Adipose tissue (tissue), 3 donors: ENCODE measurements around the gene NDUFAF8. TPM values are rescaled to one million over a fixed set of nuclear protein-coding genes. Genes with fewer than 3 reads are reported as not detected.

Experiments
- H3K27ac ChIP-seq: one replicate; pipeline ENCODE4 v1.5.1; 2013; ENCODE audit warnings: low read depth, low read length
- WGBS, 3 donors: extraction: QIAGEN DNeasy Blood & Tissue Kit; methylation state at CpG; one replicate each; pipeline ENCODE4 v1.1.7; 2013; 5-methylcytosine and 5-hydroxymethylcytosine counted together
- polyA plus RNA-seq, 3 donors: library from polyadenylated mRNA; stranded (reverse); fragments of 200-250 nt; gene quantifications; one replicate each; pipeline ENCODE4 v1.2.3, GENCODE V29; 2013
- donor health status: healthy with polysubstance abuse.
- donor health status: Bipolar disorder and iron deficiency.
- donor health status: healthy.

The NDUFAF8 gene
- 10 to 100 TPM; 17.7 to 56.3 (median 46.2) TPM for polyA plus RNA-seq

- H3K27ac ChIP-seq: no peak within 1 kb of the TSS
- WGBS, 3 donors: 0% methylated on average over 87 to 100 of the region's 100 CpGs
Measured at GRCh38 chr17:81238815-81239713, at the start of gene NDUFAF8, which contains the start of gene TEPSIN. Gene NDUFAF8, plus strand, starts transcription at chr17:81239318. Its CDS starts 46 bp downstream, at chr17:81239364. Gene TEPSIN, minus strand, starts transcription at chr17:81239055. Its CDS starts 22 bp downstream, at chr17:81239033.

- 81 to 90% (median 86%) methylated on average over 27 of the region's 27 CpGs for WGBS, 3 donors
Measured at GRCh38 chr17:81189670-81190530, 49.2 kb upstream of the NDUFAF8 start.

GRCh38 chr17:81190591-81190990 is 48.5 kb upstream of the NDUFAF8 start:
- WGBS, 3 donors: 96 to 97% (median 97%) methylated on average over 28 of the region's 28 CpGs

More at GRCh38 chr17:81189670-81190530, 49.2 kb upstream of the NDUFAF8 start:
- H3K27ac ChIP-seq: no peak overlapping the region

GRCh38 chr17:81191116-81191515 is 48.0 kb upstream of the NDUFAF8 start:
- 90 to 94% (median 93%) methylated on average over 19 to 20 of the region's 20 CpGs for WGBS, 3 donors
- no peak overlapping the region for H3K27ac ChIP-seq

More at GRCh38 chr17:81190591-81190990, 48.5 kb upstream of the NDUFAF8 start:
- no peak overlapping the region for H3K27ac ChIP-seq

- 88 to 95% (median 91%) methylated on average over 14 of the region's 14 CpGs for WGBS, 3 donors
- no peak overlapping the region for H3K27ac ChIP-seq
Measured at GRCh38 chr17:81191646-81192045, 47.5 kb upstream of the NDUFAF8 start.

- WGBS, 3 donors: 83 to 89% (median 85%) methylated on average over 26 to 34 of the region's 34 CpGs
- H3K27ac ChIP-seq: no peak overlapping the region
Measured at GRCh38 chr17:81192386-81193050, 46.6 kb upstream of the NDUFAF8 start.

- 85 to 94% (median 90%) methylated on average over 17 of the region's 17 CpGs for WGBS, 3 donors
- no peak overlapping the region for H3K27ac ChIP-seq
Measured at GRCh38 chr17:81193051-81193410, 46.1 kb upstream of the NDUFAF8 start.

GRCh38 chr17:81193470-81194224 is 45.5 kb upstream of the NDUFAF8 start:
- WGBS, 3 donors: 82 to 85% (median 82%) methylated on average over 37 to 38 of the region's 38 CpGs
- no peak overlapping the region for H3K27ac ChIP-seq

- WGBS, 3 donors: 88 to 93% (median 93%) methylated on average over 21 of the region's 21 CpGs
- H3K27ac ChIP-seq: no peak overlapping the region
Measured at GRCh38 chr17:81194225-81194760, 44.8 kb upstream of the NDUFAF8 start.

- 91 to 94% (median 92%) methylated on average over 37 of the region's 37 CpGs for WGBS, 3 donors
- no peak overlapping the region for H3K27ac ChIP-seq
Measured at GRCh38 chr17:81194941-81195901, 43.9 kb upstream of the NDUFAF8 start.

GRCh38 chr17:81195941-81196495 is 43.1 kb upstream of the NDUFAF8 start:
- WGBS, 3 donors: 89 to 93% (median 93%) methylated on average over 14 of the region's 14 CpGs
- no peak overlapping the region for H3K27ac ChIP-seq

- WGBS, 3 donors: 72 to 88% (median 79%) methylated on average over 43 to 45 of the region's 45 CpGs
- H3K27ac ChIP-seq: no peak overlapping the region
Measured at GRCh38 chr17:81196505-81197408, 42.4 kb upstream of the NDUFAF8 start.

- 71 to 85% (median 83%) methylated on average over 9 to 14 of the region's 14 CpGs for WGBS, 3 donors
- no peak overlapping the region for H3K27ac ChIP-seq
Measured at GRCh38 chr17:81197409-81197795, 41.7 kb upstream of the NDUFAF8 start.

GRCh38 chr17:81197831-81198490 is 41.2 kb upstream of the NDUFAF8 start:
- H3K27ac ChIP-seq: no peak overlapping the region
- WGBS, 3 donors: 85 to 96% (median 86%) methylated on average over 19 to 21 of the region's 21 CpGs
